ENCODE measurements around the gene SELENON.
A peak's percentile ranks its signal among the peaks of the same experiment; 100 is the strongest.

The SELENON gene

GRCh38 chr1:25858906-25859789, 59.2 kb downstream of the SELENON start, which contains the start of gene AUNIP:
AUNIP (minus strand) TSS chr1:25859457; CDS start chr1:25859357, 100 bp downstream.
- no peak for TF ChIP-seq CTCF (IDR thresholded peaks at IDR 0.05; ENCODE audit: borderline replicate concordance, insufficient read depth, low read depth, low read length)
- peak within 1 kb of the TSS; percentile 91 for H3K4me3 ChIP-seq (ENCODE audit: low read depth, low read length)

GRCh38 chr1:25861316-25862286, 61.6 kb downstream of the SELENON start:
- TF ChIP-seq CTCF (IDR thresholded peaks at IDR 0.05; ENCODE audit: borderline replicate concordance, insufficient read depth, low read depth, low read length), result no peak
- H3K4me3 ChIP-seq (ENCODE audit: low read depth, low read length), result no peak overlapping the region

- H3K4me3 ChIP-seq (ENCODE audit: low read depth, low read length), result no peak overlapping the region
- no peak for TF ChIP-seq CTCF (IDR thresholded peaks at IDR 0.05; ENCODE audit: borderline replicate concordance, insufficient read depth, low read depth, low read length)
These were observed 62.9 kb downstream of the SELENON start for GRCh38 chr1:25862785-25863485.

GRCh38 chr1:25863486-25864262, 63.7 kb downstream of the SELENON start:
- no peak overlapping the region for H3K4me3 ChIP-seq (ENCODE audit: low read depth, low read length)
- no peak for TF ChIP-seq CTCF (IDR thresholded peaks at IDR 0.05; ENCODE audit: borderline replicate concordance, insufficient read depth, low read depth, low read length)

DNA sequence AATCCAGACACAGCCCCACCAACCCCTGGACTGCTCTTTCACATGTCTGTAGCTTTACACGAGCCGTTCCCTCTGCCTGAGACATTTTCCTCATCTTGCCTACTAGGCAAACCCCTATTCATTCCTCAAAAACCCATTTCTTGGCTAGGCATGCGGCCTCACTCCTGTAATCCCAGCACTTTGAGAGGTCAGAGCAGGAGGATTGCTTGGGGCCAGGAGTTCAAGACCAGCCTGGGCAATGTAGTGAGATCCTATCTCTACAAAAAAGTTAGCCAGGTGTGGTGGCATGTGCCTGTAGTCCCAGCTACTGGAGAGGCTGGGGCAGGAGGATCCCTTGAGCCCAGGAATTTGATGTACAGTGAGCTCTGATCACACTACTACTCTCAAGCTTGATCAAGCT, 64.4 kb downstream of the SELENON start:
- H3K4me3 ChIP-seq (ENCODE audit: low read depth, low read length), result no peak overlapping the region
- TF ChIP-seq CTCF (IDR thresholded peaks at IDR 0.05; ENCODE audit: borderline replicate concordance, insufficient read depth, low read depth, low read length), result no peak

GRCh38 chr1:25866288-25866687, 66.3 kb downstream of the SELENON start:
- H3K4me3 ChIP-seq (ENCODE audit: low read depth, low read length), result no peak overlapping the region
- no peak for TF ChIP-seq CTCF (IDR thresholded peaks at IDR 0.05; ENCODE audit: borderline replicate concordance, insufficient read depth, low read depth, low read length)
